IMR-90 (cell line): ENCODE results near the gene ZNF445. TPM values are rescaled to one million over a fixed set of nuclear protein-coding genes. Genes with fewer than 3 reads are reported as not detected.

Experiments used
- ATAC-seq: fragments of 200-7000 bp; cut with Tn5 transposase; 2 replicates; pipeline ENCODE4 v1.9.1; 2020; ENCODE audit warnings: low read depth, mild to moderate bottlenecking, moderate library complexity
- BruUV-seq: library from RNA; stranded (reverse); fragments of 400-500 nt; replicated peaks from 2 replicates; lab custom pipeline; 2021; lab: Mats Ljungman, UMichigan
- CTCF ChIA-PET: fragments of 300-600 bp; formaldehyde crosslinking; extraction: SDS; loops from one replicate; lab custom pipeline; 2021; ENCODE audit warnings: antibody characterized with exemption; lab: Yijun Ruan, JAX
- POLR2A ChIA-PET: fragments of 300-600 bp; sonication (Branson Sonifier 250); formaldehyde crosslinking; loops from one replicate; lab custom pipeline; 2022; ENCODE audit warnings: antibody characterized with exemption; ENCODE audit not compliant: unreplicated experiment; lab: Charles Lee
- DNase-seq: peaks from one replicate; pipeline ENCODE4 v3.0.0; 2013
- H2AFZ ChIP-seq: replicated peaks from 2 replicates; pipeline ENCODE3; 2013; ENCODE audit warnings: low read length, mild to moderate bottlenecking; ENCODE audit not compliant: poor library complexity
- H2AK5ac ChIP-seq: 2 replicates; pipeline ENCODE4 v1.6.1; 2013; ENCODE audit warnings: low read depth, low read length, inconsistent platforms
- H2AK9ac ChIP-seq: replicated peaks from 2 replicates; pipeline ENCODE3; 2013; ENCODE audit warnings: mild to moderate bottlenecking, low read depth, low read length, moderate library complexity; ENCODE audit not compliant: poor library complexity
- H2BK120ac ChIP-seq: 2 replicates; pipeline ENCODE4 v1.6.1; 2013; ENCODE audit warnings: low read depth, low read length, inconsistent platforms
- H2BK15ac ChIP-seq: 3 replicates; pipeline ENCODE4 v1.6.1; 2013; ENCODE audit warnings: low read depth, low read length, inconsistent platforms
- H2BK20ac ChIP-seq: 2 replicates; pipeline ENCODE4 v1.6.1; 2013; ENCODE audit warnings: low read depth, mild to moderate bottlenecking, inconsistent platforms, low read length, moderate library complexity
- H2BK5ac ChIP-seq: 2 replicates; pipeline ENCODE4 v1.6.1; 2013; ENCODE audit warnings: mild to moderate bottlenecking, low read depth, low read length, inconsistent platforms; ENCODE audit not compliant: poor library complexity, severe bottlenecking
- H3K14ac ChIP-seq: replicated peaks from 2 replicates; pipeline ENCODE4 v1.6.1; 2013; ENCODE audit warnings: low read depth, low read length, inconsistent platforms
- H3K18ac ChIP-seq: 2 replicates; pipeline ENCODE4 v1.6.1; 2013; ENCODE audit warnings: low read depth, low read length, control low read depth
- H3K23ac ChIP-seq: 2 replicates; pipeline ENCODE4 v1.6.1; 2013; ENCODE audit warnings: low read depth, low read length, inconsistent platforms
- H3K27ac ChIP-seq: 2 replicates; pipeline ENCODE4 v1.5.1; 2013; ENCODE audit warnings: mild to moderate bottlenecking, control low read depth, low read length; ENCODE audit not compliant: insufficient read depth
- H3K27me3 ChIP-seq: 2 replicates; pipeline ENCODE4 v1.6.1; 2013; ENCODE audit warnings: low read length; ENCODE audit not compliant: control insufficient read depth, insufficient read depth
- H3K36me3 ChIP-seq: 2 replicates; pipeline ENCODE4 v1.6.1; 2013; ENCODE audit warnings: low read length, mixed read lengths; ENCODE audit not compliant: control insufficient read depth, insufficient read depth
- H3K4ac ChIP-seq: 2 replicates; pipeline ENCODE4 v1.6.1; 2013; ENCODE audit warnings: low read depth, low read length, inconsistent platforms
- H3K4me1 ChIP-seq: 2 replicates; pipeline ENCODE4 v1.6.1; 2013; ENCODE audit warnings: low read length, mixed read lengths; ENCODE audit not compliant: control insufficient read depth, insufficient read depth
- H3K4me2 ChIP-seq: 2 replicates; pipeline ENCODE4 v1.6.1; 2013; ENCODE audit warnings: low read depth, mild to moderate bottlenecking, control low read depth, low read length, moderate library complexity
- H3K4me3 ChIP-seq: 2 replicates; pipeline ENCODE4 v1.5.1; 2013; ENCODE audit warnings: low read depth, mild to moderate bottlenecking, control low read depth, low read length, moderate library complexity; ENCODE audit not compliant: insufficient read depth
- H3K56ac ChIP-seq: 2 replicates; pipeline ENCODE4 v1.6.1; 2013; ENCODE audit warnings: low read length, inconsistent platforms; ENCODE audit not compliant: insufficient read depth; ENCODE audit errors: extremely low read depth
- H3K79me1 ChIP-seq, 2 experiments: 2 replicates each; pipeline ENCODE4 v1.6.1; 2013; ENCODE audit warnings: low read length in 2 of 2, inconsistent platforms in 1 of 2, low read depth in 1 of 2
- H3K9ac ChIP-seq: 2 replicates; pipeline ENCODE4 v1.6.1; 2013; ENCODE audit warnings: low read depth, low read length, control low read depth
- H3K9me1 ChIP-seq: 2 replicates; pipeline ENCODE4 v1.6.1; 2013; ENCODE audit warnings: low read length, inconsistent platforms; ENCODE audit not compliant: insufficient read depth
- H3K9me3 ChIP-seq: 2 replicates; pipeline ENCODE4 v1.6.1; 2013; ENCODE audit warnings: low read length; ENCODE audit not compliant: control insufficient read depth, insufficient read depth
- H4K20me1 ChIP-seq: 2 replicates; pipeline ENCODE4 v1.6.1; 2013; ENCODE audit warnings: low read length, inconsistent platforms; ENCODE audit not compliant: insufficient read depth
- H4K5ac ChIP-seq: 2 replicates; pipeline ENCODE4 v1.6.1; 2013; ENCODE audit warnings: mild to moderate bottlenecking, low read depth, low read length, control low read depth
- H4K8ac ChIP-seq, 2 experiments: 2 replicates each; pipeline ENCODE4 v1.6.1; 2013; ENCODE audit warnings: low read depth in 2 of 2, low read length in 2 of 2, control low read depth in 1 of 2, inconsistent platforms in 1 of 2
- H4K91ac ChIP-seq: 2 replicates; pipeline ENCODE4 v1.6.1; 2013; ENCODE audit warnings: low read depth, low read length, inconsistent platforms; ENCODE audit not compliant: insufficient read depth
- BHLHE40 ChIP-seq: fragments of 150-350 bp; IDR thresholded peaks from 2 replicates; pipeline ENCODE4 v1.6.1; 2016; ENCODE audit warnings: mild to moderate bottlenecking, low read depth, low read length
- CEBPB ChIP-seq: IDR thresholded peaks from 2 replicates; pipeline ENCODE4 v1.6.1; 2012; ENCODE audit warnings: low read depth, low read length, improper control_type of control experiment
- FOS ChIP-seq: fragments of 150-350 bp; IDR thresholded peaks from 2 replicates; pipeline ENCODE4 v1.6.1; 2016; ENCODE audit warnings: low read depth, low read length
- MAFK ChIP-seq: IDR thresholded peaks from 2 replicates; pipeline ENCODE4 v1.6.1; 2012; ENCODE audit warnings: low read depth, low read length, improper control_type of control experiment
- RAD21 ChIP-seq: IDR thresholded peaks from 2 replicates; pipeline ENCODE4 v1.6.1; 2012; ENCODE audit warnings: low read length, improper control_type of control experiment
- RCOR1 ChIP-seq: IDR thresholded peaks from 2 replicates; pipeline ENCODE4 v1.6.1; 2012; ENCODE audit warnings: mild to moderate bottlenecking, low read length, improper control_type of control experiment; ENCODE audit not compliant: insufficient replicate concordance
- SMC3 ChIP-seq: fragments of 150-350 bp; IDR thresholded peaks from 2 replicates; pipeline ENCODE4 v1.6.1; 2016; ENCODE audit warnings: low read depth, mild to moderate bottlenecking, antibody characterized with exemption, low read length, moderate library complexity
- WGBS, 2 experiments: methylation state at CpG; one replicate each; pipeline versions ENCODE4 v1.1.5 to v1.1.7; 2013; ENCODE audit warnings: missing lambda C conversion rate in 2 of 2; ENCODE audit not compliant: insufficient read length in 1 of 2; ENCODE audit errors: extremely low coverage in 2 of 2; 5-methylcytosine and 5-hydroxymethylcytosine counted together
- dilution Hi-C: fragments of 300-500 bp; cut with HindIII; formaldehyde crosslinking; loops from one replicate; pipeline ENCODE4 v1.14.3; 2018; ENCODE audit warnings: low sequenced_read_pairs; ENCODE audit not compliant: unreplicated experiment
- in situ Hi-C: fragments of 300-500 bp; cut with MboI; formaldehyde crosslinking; loops from 3 replicates; pipeline ENCODE4 v1.14.3; 2019; ENCODE audit warnings: low sequenced_read_pairs, inconsistent platforms, mixed read lengths
- intact Hi-C: fragments of 100-400 bp; cut with micrococcal nuclease; formaldehyde crosslinking; loops from 2 replicates; pipeline ENCODE4 v1.10.0; 2022
- polyA plus RNA-seq, 3 experiments: library from polyadenylated mRNA; depleted of rRNA; stranded (reverse); fragments of >200 nt; gene quantifications; 2 replicates each; pipeline ENCODE4 v1.2.3, GENCODE V29; 2012; ENCODE audit warnings: low replicate concordance in 1 of 3
- total RNA-seq: library from RNA; depleted of rRNA; stranded (reverse); fragments of >200 nt; gene quantifications from 2 replicates; pipeline ENCODE4 v1.2.3, GENCODE V29; 2012
- TF ChIP-seq, protein P1 (sequence below): fragments of 150-350 bp; IDR thresholded peaks from 2 replicates; pipeline ENCODE4 v1.6.1; 2016; ENCODE audit warnings: low read depth, mild to moderate bottlenecking, low read length, moderate library complexity, borderline replicate concordance

The ZNF445 gene
- total and polyA plus RNA-seq, 2 of the 4 experiments (the other 2 are of a cell fraction) = 3.3 to 6.3 TPM

GRCh38 chr3:44420676-44421075 lies 56.8 kb downstream of the ZNF445 start:
- Histone ChIP-seq H3K4me2 (no peak overlapping the region), H3K9ac (no peak overlapping the region), H4K8ac (no peak overlapping the region), H3K18ac (no peak overlapping the region), H2AK9ac (no peak overlapping the region), H4K5ac (no peak overlapping the region), H2AK5ac (no peak overlapping the region), H2BK120ac (no peak overlapping the region), H2BK15ac (no peak overlapping the region), H3K36me3 (no peaks in the 10 kb centered on the region), H3K79me1 (no peaks in the 10 kb centered on the region), H3K4me3 (no peak overlapping the region), H2BK5ac (no peak overlapping the region), H4K20me1 (no peaks in the 10 kb centered on the region), H3K9me3 (no peaks in the 10 kb centered on the region), H3K9me1 (no peaks in the 10 kb centered on the region), H3K14ac (no peak overlapping the region), H2BK20ac (no peak overlapping the region), H3K27me3 (peaks cover 6% of the 10 kb centered on the region), H3K27ac (no peak overlapping the region), H3K4ac (no peak overlapping the region), H3K4me1 (no peaks in the 10 kb centered on the region), H3K23ac (no peak overlapping the region), H2AFZ (no peak overlapping the region), H3K56ac (no peak overlapping the region), H4K91ac (no peak overlapping the region)
- ChIA-PET CTCF (no interaction called here), POLR2A (no interaction called here)
- no CpG with 5 or more reads among the region's 1 CpG for WGBS, 2 experiments
- dilution Hi-C loops (no loop called here), intact Hi-C loops (no loop called here), in situ Hi-C loops (no loop called here)
- no peak for DNase-seq
- TF ChIP-seq CEBPB (no peak), BHLHE40 (no peak), RCOR1 (no peak), SMC3 (no peak), RAD21 (no peak), MAFK (no peak), FOS (no peak)
- TF ChIP-seq, protein P1, sequence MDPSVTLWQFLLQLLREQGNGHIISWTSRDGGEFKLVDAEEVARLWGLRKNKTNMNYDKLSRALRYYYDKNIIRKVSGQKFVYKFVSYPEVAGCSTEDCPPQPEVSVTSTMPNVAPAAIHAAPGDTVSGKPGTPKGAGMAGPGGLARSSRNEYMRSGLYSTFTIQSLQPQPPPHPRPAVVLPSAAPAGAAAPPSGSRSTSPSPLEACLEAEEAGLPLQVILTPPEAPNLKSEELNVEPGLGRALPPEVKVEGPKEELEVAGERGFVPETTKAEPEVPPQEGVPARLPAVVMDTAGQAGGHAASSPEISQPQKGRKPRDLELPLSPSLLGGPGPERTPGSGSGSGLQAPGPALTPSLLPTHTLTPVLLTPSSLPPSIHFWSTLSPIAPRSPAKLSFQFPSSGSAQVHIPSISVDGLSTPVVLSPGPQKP = no peak
- ATAC-seq = no peak
- BruUV-seq = no TSS peak
